Activated naive CD4-positive, alpha-beta T cell treated with anti-CD3 and anti-CD28 coated beads, Interleukin-2, amount 50 U/mL, for 24 hours (primary cell): ENCODE measurements around the gene MAP2K7.
A peak's percentile ranks its signal among the peaks of the same experiment; 100 is the strongest.
"Not testable (repeated sequence)": the region's sequence is repeated elsewhere in the genome, so short reads cannot be mapped to it uniquely, and the experiment has no call there.

ENCODE experiments used
- H3K27ac Mint-ChIP-seq: one replicate; pipeline ENCODE4 v1.8.0; 2021; ENCODE audit warnings: mild to moderate bottlenecking, mixed read lengths
- H3K27me3 Mint-ChIP-seq: one replicate; pipeline ENCODE4 v1.8.0; 2021; ENCODE audit warnings: mixed read lengths
- H3K36me3 Mint-ChIP-seq: one replicate; pipeline ENCODE4 v1.8.0; 2021; ENCODE audit warnings: mixed read lengths
- H3K4me1 Mint-ChIP-seq: one replicate; pipeline ENCODE4 v1.8.0; 2021; ENCODE audit warnings: mixed read lengths
- H3K4me3 Mint-ChIP-seq: one replicate; pipeline ENCODE4 v1.8.0; 2021; ENCODE audit warnings: mild to moderate bottlenecking, mixed read lengths
- H3K9me3 Mint-ChIP-seq: one replicate; pipeline ENCODE4 v1.8.0; 2021; ENCODE audit warnings: mixed read lengths

Gene MAP2K7

DNA sequence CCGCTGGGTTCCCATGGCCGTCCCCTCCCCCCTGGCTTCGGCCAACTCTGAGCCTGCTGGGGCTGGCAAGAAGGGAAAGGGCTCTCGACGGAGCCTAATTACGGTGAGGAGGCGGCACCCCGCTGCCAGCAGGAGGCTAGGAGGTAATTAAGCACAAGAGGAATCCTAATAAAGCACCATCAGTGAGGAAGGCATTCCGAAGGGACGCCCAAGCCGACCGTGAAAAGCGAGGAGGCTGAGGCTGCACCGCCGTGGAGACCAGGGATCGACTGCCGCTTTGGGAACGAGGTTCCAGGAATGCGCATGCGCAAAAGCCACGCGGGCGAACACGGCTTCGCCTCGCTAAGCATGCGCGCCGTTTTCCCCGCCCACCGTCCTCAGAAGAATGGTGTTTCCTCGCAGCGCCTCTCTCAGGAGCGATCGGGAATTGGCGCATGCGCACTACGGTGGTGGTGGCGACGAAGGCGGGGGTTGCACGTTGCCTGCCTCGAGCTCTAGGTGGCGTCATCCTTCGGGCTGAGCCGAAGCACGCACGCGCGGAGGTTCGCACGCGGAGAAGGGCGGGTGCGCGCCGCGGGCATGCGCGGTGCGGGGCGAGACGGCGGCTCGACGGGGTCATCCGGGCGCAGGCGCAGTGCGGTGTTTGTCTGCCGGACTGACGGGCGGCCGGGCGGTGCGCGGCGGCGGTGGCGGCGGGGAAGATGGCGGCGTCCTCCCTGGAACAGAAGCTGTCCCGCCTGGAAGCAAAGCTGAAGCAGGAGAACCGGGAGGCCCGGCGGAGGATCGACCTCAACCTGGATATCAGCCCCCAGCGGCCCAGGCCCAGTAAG lies at the start of gene MAP2K7:
Gene MAP2K7, plus strand, starts transcription at position 634 of the 830 bp plus-strand sequence. Its CDS starts 68 bp downstream, at position 702.
- H3K9me3 Mint-ChIP-seq = no peaks in the 10 kb centered on the region
- peak within 1 kb of the TSS; percentile 92 for H3K4me3 Mint-ChIP-seq

DNA sequence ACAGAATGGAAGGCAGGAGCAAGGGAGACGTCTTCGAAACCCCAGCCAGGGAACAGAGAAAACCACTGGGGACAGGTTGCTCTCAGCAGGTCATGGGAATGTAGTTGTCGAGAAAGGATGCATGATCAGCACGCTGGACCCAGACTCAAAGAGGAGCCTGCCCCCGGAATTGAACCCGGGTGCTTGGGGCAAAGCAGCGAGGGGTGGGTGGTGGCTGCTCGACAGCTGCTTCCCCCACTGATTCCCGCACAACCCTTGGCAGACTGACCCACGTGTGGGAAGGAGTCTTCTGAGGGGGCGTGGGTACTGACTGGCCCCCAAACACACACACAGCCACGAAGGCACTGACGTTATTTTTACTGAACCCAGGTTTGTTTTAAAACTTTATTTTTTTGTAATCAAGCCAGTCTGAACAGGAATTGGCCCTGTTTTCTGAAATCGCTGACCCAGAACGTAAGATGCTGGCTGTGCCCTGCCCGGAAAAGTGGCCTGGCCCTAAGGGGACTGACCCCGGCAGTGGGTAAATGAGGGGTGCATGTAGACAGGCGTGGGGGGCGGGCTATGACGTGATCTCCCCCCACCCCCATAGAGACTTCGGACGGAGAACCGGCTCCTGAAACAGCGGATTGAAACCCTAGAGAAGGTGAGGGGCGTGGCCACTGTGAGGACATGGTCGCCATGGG lies 48.1 kb upstream of the MAP2K7 start:
- no peaks in the 10 kb centered on the region for H3K9me3 Mint-ChIP-seq
- H3K4me1 Mint-ChIP-seq = peaks cover 6% of the 10 kb centered on the region
- no peaks in the 10 kb centered on the region for H3K27me3 Mint-ChIP-seq
- no peak overlapping the region for H3K27ac Mint-ChIP-seq
- H3K4me3 Mint-ChIP-seq = no peak overlapping the region
- H3K36me3 Mint-ChIP-seq = no peaks in the 10 kb centered on the region

More for the DNA sequence above, at the start of gene MAP2K7:
- H3K4me1 Mint-ChIP-seq = peaks cover 26% of the 10 kb centered on the region
- peaks cover 2% of the 10 kb centered on the region for H3K36me3 Mint-ChIP-seq
- no peaks in the 10 kb centered on the region for H3K27me3 Mint-ChIP-seq
- peak within 1 kb of the TSS; percentile 97 for H3K27ac Mint-ChIP-seq

DNA sequence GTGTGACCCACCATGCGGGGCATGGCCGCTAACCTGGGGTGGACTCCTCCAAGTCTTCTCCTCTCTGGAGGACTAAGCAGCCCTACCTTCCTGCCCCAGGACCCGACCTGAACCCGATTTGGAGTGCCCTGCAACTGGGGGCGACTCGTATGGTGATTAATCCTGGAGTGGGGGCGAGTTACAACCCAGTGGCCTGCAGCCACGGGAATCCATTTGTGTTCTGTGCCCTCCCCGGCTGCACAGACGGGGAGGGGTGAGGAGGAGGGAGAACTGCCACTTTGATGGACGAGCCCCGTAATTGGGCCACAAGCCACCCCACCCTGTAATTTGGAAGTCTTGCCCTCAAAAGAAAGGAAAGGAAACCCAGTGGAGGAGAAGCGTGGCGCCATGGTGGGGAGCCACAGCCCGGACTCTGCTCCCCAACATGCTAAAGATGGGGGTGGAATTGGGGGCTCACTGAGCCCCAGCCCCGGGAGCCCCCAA lies 47.5 kb upstream of the MAP2K7 start:
- H3K4me3 Mint-ChIP-seq = no peak overlapping the region
- H3K27me3 Mint-ChIP-seq = no peaks in the 10 kb centered on the region
- peaks cover 9% of the 10 kb centered on the region for H3K4me1 Mint-ChIP-seq
- H3K9me3 Mint-ChIP-seq = no peaks in the 10 kb centered on the region
- peaks cover under 1% of the 10 kb centered on the region for H3K36me3 Mint-ChIP-seq
- no peak overlapping the region for H3K27ac Mint-ChIP-seq

DNA sequence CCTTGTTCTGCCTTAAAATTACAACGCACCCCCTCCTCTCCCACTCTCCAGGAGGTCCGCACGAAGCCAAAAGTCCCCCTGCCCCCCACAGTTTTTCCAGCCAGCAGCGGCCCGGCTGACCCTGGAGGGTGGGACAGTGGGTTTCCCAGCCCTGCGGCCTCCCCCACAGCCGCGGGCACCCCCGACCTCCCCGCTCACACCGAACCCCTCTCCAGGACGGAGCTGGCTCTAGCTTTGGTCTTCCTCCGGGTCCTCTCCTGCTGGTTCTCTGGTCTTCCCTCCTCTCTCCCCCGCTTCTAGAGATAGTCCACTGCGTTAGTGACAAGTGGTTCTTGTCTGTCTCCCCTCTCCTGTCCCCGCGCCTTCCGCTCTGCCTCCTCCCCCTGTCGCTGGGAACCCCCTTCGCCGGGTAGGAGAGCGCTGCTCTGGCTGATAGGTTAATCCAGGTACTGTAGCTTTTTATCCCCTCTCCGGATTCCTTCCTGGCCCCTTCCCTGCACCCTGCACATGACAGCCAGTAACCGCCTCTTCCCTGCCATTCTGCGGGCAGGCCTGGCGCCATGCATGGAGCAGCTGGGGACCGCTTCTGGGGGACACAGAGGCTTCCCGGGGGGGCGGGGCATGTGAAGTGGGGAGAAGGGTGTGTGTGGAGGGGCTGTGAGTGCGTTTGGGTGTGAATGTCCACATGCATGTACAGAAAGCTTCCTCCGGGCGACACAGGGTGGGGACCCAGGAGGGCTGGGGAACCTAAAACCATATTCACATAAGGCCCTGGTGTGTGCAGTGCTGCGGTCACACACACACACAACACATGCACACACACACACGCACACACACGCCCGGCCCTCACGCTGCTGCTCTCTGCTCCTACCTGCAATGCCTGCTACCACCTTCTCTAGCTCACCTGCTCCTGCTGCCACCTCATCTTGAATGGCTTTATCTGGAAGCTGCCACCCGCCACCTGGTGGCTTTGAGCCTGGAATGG lies 46.7 kb upstream of the MAP2K7 start:
- H3K36me3 Mint-ChIP-seq = peaks cover 1% of the 10 kb centered on the region
- no peaks in the 10 kb centered on the region for H3K27me3 Mint-ChIP-seq
- no peak overlapping the region for H3K27ac Mint-ChIP-seq
- no peaks in the 10 kb centered on the region for H3K9me3 Mint-ChIP-seq
- no peak overlapping the region for H3K4me3 Mint-ChIP-seq
- peaks cover 10% of the 10 kb centered on the region for H3K4me1 Mint-ChIP-seq

DNA sequence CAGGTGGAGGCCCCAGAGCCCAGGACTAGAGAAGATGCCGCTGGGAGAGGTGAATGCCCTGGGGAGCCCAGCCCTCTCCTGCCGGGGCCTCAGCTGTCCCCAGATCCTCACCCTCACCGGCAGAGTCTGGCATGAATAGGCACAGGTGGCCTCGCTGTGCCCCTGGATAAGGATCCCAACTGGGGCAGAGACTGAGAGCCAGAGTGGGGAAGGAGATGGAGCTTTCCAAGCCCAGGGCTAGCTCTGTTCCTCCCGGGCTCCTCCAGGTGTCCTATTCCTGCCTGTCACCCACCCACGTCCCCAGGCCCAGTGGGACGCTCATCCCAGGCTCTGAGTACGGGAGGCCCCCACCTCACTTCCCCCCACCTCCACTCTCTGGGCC lies 46.0 kb upstream of the MAP2K7 start:
- no peak overlapping the region for H3K4me3 Mint-ChIP-seq
- no peaks in the 10 kb centered on the region for H3K9me3 Mint-ChIP-seq
- no peaks in the 10 kb centered on the region for H3K27me3 Mint-ChIP-seq
- H3K27ac Mint-ChIP-seq = no peak overlapping the region
- H3K36me3 Mint-ChIP-seq = peaks cover 1% of the 10 kb centered on the region
- H3K4me1 Mint-ChIP-seq = peaks cover 10% of the 10 kb centered on the region

DNA sequence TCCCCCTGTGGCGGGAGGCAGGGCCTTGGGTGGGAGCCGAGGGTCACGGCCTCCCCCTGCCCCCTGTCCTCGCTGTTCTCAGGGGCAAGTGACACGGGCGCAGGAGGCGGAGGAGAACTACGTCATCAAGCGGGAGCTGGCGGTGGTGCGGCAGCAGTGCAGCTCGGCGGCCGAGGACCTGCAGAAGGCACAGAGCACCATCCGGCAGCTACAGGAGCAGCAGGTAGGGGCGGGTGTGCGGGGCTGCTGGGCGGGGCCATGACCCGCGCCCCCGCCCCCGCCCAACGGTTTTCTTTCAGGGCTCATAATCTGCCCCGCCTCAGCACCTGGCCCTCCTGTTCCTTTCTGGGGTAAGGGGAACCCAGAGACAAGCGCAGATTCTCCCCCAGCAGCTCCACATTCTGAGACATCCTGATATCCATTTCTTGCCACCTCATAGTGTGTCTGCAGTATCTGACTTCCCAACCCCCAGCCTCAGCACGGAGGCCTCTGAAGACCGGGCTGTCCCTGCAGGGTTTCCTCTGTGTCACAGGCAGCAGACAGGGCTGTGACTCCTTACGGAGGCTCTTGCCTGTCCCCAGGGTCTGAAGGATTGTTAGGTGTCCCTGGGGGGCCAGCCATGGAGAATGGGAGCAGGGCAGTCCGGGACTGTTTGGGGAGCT lies 45.4 kb upstream of the MAP2K7 start:
- no peaks in the 10 kb centered on the region for H3K9me3 Mint-ChIP-seq
- peaks cover 6% of the 10 kb centered on the region for H3K4me1 Mint-ChIP-seq
- H3K27ac Mint-ChIP-seq = peak overlapping the region; percentile 70
- H3K27me3 Mint-ChIP-seq = no peaks in the 10 kb centered on the region
- peaks cover 1% of the 10 kb centered on the region for H3K36me3 Mint-ChIP-seq
- H3K4me3 Mint-ChIP-seq = no peak overlapping the region

DNA sequence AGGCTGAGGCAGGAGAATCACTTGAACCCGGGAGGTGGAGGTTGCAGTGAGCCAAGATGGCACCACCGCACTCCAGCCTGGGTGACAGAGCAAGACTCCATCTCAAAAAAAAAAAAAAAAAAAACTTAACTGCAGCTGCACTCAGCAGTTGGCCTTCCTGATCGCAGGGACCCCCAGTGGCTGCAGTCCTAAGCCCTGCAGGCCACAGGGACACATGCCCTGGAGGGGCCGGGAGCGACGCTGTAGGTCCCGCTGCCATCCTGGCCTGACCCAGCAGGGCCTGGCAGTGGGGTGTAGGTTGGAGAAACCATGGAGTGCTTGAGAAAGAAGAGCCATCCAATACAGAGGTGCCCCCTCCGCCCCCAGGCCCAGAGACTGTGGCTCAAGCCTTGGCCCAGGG lies 44.6 kb upstream of the MAP2K7 start:
- not testable (repeated sequence) for H3K36me3 Mint-ChIP-seq, H3K27me3 Mint-ChIP-seq, H3K4me3 Mint-ChIP-seq, H3K4me1 Mint-ChIP-seq, H3K9me3 Mint-ChIP-seq, H3K27ac Mint-ChIP-seq

DNA sequence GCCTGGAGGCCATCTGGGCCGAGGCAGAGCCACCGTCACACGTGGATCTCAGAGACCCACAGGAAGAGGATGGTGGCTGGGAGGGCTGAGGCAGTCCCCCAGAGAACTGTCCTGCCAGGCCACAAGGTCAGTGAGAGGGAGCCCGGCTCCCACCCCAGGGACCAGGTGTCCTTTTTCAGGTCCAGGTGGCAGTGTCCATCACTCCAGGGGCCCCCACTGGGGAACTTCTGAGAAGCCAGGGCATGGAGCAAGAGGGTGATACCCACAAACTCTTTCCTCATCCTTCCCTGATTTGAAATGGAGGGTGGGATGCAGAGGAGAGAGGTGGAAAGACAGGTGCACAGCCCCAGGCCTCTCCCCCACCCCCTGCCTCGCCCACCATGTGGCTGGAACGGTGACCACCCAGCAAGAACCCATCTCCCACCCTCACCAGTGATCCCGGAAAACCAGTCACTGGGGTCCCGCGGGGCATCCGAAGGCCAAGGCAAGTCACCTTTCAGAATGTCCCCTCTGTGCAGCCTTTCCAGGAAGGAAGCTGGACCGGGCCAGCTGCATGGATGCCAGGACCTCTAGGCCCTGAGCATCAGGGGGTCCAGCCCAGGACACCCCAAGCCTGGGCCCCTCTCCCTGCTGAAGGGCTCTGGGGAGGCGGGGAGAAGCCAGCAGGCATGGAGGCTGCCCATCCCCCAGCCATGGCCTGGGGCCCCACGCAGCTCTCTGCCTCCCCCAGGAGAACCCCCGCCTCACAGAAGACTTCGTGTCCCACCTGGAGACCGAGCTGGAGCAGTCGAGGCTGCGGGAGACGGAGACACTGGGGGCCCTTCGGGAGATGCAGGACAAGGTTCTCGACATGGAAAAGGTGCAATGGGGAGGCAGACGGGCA lies 43.6 kb upstream of the MAP2K7 start:
- Mint-ChIP-seq H3K27me3 (no peaks in the 10 kb centered on the region), H3K36me3 (peaks cover 1% of the 10 kb centered on the region), H3K27ac (no peak overlapping the region), H3K4me3 (no peak overlapping the region), H3K9me3 (no peaks in the 10 kb centered on the region), H3K4me1 (peaks cover 9% of the 10 kb centered on the region)

DNA sequence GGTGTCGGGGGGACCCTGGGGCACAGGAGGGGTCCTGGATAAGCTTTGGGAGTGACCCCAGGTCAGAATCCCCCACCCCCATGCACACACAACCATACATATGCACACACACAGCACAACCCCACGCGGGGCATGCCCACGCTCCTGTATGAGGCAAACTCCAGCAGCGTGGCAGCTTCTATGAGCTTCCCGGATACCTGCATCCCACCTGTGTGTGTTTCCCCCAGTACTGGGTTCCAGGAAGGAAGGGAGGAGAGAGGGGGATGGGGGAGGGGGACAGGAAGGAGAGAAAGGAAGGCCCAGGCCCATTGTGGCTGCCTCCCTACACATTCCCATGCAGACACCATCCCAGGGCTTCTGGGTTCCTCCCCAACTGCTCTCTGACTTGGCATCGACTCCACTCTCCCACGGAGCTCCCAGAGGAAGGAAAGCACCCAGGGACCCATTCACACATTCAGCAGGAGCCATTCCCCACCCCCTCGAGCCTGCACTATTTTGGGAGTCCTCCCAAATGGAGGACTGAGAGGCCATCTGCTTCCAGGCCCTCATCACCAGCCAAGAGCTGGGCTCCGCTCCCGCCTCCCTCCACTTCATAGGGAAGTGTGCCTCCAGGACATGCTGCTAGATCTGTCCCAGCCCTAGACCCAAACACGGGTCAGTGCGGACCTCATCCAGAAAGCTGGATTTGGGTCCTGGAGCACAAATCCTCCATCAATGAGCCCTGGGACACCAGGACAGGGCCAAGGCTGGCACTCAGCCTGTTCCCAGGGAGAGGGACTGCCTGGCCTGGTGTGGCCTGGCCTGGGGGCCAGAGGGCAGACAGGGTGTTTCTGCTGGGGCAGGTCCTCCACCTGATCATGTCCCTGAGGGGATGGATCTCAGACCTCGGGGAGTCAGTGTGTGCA lies 42.7 kb upstream of the MAP2K7 start:
- Mint-ChIP-seq H3K27me3 (no peaks in the 10 kb centered on the region), H3K9me3 (no peaks in the 10 kb centered on the region), H3K4me1 (peaks cover 14% of the 10 kb centered on the region), H3K27ac (no peak overlapping the region), H3K4me3 (no peak overlapping the region), H3K36me3 (peaks cover 1% of the 10 kb centered on the region)

DNA sequence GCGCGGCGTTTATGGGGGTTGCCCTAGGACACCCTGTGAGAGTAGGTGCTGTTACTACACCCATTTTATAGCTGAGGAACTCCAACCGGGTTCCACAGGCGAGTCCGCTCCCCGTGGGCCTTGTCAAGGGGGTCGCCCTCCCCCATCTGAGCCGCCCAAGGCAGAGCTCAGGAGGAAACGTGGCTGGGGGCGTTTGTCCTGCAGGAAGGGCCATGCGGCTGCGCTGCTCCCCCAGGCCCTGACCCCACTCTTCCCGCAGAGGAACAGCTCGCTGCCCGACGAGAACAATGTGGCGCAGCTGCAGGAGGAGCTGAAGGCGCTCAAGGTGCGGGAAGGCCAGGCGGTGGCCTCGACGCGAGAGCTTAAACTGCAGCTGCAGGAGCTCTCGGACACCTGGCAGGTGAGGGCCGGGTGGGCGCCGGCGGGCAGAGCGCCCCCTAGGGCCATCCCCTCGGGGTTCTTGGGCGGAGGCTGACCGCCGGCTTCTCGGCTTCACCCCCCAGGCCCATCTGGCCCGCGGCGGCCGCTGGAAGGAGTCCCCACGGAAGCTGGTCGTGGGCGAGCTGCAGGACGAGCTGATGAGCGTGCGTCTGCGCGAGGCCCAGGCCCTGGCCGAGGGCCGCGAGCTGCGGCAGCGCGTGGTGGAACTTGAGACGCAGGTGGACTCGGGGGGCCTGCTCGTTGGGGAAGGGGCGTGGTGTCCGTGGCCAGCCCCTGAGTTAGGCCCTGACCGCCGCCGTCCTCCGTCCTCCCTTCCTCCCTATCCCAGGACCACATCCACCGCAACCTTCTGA lies 41.9 kb upstream of the MAP2K7 start:
- Mint-ChIP-seq H3K4me3 (peak overlapping the region; percentile 73), H3K27ac (no peak overlapping the region), H3K27me3 (no peaks in the 10 kb centered on the region), H3K4me1 (peaks cover 14% of the 10 kb centered on the region), H3K9me3 (no peaks in the 10 kb centered on the region), H3K36me3 (peaks cover 1% of the 10 kb centered on the region)

DNA sequence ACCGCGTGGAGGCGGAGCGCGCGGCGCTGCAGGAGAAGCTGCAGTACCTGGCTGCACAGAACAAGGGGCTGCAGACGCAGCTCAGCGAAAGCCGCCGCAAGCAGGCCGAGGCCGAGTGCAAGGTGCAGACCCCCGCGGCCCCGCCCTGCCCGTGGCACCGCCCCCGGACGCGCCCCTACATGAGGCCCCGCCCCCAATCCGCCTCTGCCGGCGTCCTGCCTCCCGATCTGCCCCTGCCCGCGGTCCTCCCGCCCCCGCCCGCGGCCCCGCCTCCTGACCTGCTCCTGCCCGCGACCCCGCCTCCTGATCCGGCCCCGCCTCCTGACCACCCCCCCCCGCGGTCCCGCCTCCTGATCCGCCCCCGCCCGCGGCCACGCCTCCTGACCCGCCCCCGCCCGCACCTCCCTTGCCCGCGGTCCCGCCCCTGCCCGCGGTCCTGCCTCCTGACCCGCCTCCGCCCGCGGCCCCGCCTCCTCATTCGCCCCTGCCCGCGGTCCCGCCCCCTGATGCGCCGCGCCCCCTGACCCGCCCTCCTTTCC lies 41.2 kb upstream of the MAP2K7 start:
- Mint-ChIP-seq H3K27me3 (no peaks in the 10 kb centered on the region), H3K4me3 (peak overlapping the region; percentile 73), H3K27ac (no peak overlapping the region), H3K4me1 (peaks cover 14% of the 10 kb centered on the region), H3K36me3 (peaks cover 1% of the 10 kb centered on the region), H3K9me3 (no peaks in the 10 kb centered on the region)

DNA sequence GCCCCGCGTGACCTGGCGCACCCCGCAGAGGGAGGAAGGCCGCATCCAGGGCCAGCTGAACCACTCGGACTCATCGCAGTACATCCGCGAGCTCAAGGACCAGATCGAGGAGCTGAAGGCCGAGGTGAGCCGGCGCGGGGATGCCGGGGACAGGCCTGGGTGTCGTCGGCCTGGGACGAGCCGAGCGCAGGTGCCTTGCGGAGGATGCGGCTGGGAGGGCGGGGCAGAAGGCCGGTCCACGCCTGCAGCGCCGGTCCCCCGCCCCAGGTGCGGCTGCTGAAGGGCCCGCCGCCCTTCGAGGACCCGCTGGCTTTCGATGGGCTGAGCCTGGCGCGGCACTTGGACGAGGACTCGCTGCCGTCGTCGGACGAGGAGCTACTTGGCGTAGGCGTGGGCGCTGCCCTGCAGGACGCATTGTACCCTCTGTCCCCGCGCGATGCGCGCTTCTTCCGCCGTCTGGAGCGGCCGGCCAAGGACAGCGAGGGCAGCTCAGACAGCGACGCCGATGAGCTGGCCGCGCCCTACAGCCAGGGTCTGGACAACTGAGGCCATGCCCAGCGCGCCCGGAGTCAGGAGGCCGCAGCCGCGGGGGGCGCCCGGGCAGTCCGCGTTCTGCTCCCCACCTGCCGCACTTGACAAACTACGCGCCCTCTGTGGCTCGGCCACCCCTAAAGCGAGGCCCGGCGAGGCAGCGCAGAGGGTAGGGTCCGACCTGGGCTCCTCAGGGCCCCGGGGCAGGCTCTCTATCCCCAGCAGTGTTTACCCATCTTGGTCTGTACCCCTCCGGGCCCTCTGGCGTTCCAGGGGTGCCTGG lies 40.3 kb upstream of the MAP2K7 start:
- Mint-ChIP-seq H3K9me3 (no peaks in the 10 kb centered on the region), H3K36me3 (peaks cover 1% of the 10 kb centered on the region), H3K27me3 (no peaks in the 10 kb centered on the region), H3K4me1 (peaks cover 14% of the 10 kb centered on the region), H3K4me3 (peak overlapping the region; percentile 3), H3K27ac (no peak overlapping the region)
